Activated CD4-positive, alpha-beta T cell treated with anti-CD3 and anti-CD28 coated beads for 1 hour (primary cell): ENCODE results near the gene FTCDNL1.

ENCODE experiments used
- DNase-seq: peaks from one replicate; pipeline ENCODE4 v3.0.0-alpha.2; 2020

The FTCDNL1 gene

DNA sequence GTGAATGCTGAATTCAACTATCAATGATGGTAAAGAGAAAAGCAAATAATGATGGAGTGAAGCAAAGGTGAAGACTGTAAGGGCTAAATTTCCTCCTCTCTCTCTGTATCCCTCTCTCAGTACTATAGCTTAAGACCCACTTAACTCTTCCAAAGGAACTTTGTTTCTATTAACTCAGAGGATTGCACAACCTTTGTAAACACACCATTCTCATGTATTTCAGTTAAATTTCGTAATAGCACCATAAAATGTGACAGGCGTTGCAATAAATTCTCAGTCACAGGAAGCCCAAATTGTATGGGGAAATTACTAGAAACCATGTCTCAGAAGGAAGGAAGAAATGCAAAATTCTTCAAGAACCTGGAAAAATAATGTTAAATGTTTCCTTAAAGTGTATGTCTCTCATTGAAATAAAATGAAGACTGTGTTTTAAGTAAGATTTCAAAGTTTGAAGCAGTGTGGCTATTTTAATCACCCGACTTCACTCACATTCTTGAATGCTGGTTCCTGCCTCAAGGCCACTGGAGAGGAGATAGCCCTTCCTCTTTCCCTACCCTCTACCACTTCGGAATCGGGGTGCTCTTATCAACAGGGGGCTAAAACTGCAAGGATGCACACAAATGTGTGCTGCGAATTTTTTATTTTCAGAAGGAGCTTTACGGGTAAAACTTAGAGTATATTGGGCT is 112.1 kb downstream of the FTCDNL1 start:
- DNase-seq: no peak

DNA sequence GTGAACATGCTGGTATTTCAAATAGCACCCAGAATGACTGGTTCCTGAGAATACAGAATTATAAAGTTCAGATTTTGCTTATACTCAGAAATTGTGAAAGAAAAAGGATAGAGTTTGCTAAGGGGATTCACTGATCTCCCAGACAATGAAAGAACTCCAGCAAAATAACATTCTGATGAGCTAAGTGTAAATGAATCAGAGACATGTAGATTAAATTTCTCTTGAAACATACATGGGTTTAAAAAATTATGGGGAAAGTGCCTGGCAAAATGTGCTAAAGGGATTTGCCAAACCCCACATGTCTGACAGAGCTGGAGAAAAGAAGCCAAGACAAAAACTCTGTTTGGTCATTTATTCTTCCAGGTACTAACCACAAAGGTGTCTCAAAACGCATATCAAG is 116.3 kb downstream of the FTCDNL1 start:
- DNase-seq: no peak

DNA sequence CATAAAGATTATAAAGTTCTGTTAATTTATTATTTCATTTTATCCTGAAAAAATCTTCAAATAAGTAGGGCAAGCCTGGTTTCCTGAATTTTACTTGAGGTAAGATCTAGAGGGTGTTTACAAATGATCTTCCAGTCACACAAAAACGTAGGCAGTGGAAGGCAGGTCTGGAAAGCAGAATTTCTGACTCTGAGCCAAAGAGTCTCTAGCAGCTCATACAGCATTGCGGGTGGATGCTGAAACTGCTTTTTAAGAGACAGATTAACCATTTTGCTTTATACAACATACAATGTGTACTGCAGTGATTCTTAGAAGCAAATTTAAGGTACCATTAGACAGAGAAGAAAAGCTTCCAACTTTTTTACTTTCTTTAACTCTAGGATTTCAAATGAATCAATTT is 117.0 kb downstream of the FTCDNL1 start:
- DNase-seq: no peak

DNA sequence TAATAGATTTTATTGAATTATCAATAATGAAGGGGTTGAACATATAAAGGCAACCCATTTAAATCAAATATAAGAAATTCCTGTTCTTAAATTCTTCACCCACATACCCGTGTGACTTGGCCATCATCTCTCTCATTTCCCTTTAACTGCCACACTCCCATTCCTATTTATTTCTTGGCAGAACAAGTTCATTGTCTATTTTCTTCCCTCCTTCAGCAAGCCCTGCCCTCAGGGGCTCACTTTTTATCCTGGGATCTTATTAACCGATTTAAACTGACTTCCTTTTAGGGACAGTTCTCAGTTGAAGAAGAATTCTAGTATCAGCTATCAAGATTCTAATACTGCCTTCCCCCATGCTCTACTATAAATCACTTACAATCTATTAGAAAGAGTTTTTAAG is 123.2 kb downstream of the FTCDNL1 start:
- no peak for DNase-seq

DNA sequence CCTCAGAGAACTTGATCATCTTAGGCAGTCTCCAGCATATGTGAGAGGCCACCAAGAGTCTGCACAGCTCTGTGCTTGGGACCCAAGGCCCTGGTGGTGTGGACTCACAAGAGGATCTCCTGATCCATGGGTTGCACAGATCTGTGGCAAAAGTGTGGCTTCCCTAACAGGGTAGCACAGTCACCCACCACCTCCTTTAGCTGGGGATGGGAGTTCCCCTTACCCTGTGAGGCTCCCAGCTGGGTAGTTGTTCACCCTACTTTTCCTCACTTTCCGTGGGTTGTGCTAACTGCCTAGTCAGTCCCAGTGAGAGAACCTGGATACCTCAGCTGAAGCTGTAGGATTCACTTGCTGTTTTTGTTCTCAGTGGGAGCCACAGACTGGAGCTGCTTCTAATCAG is 123.7 kb downstream of the FTCDNL1 start:
- no peak for DNase-seq

DNA sequence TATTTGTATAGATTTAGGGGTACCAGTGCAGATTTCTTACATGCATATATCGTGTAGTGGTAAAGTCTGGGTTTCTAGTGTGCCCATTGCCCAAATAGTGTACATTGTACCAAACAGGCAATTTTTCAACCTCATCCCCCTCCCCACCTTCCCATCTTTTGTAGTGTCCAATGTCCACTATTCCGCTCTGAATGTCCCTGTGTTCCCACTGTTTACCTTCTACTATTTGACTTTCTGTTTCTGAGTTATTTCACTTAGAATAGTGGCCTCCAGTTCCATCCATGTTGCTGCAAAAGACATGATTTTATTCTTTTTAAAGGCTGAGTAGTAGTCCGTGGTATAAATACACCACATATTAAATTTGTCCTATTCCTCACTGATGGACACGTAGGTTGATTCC is 132.9 kb downstream of the FTCDNL1 start:
- no peak for DNase-seq

DNA sequence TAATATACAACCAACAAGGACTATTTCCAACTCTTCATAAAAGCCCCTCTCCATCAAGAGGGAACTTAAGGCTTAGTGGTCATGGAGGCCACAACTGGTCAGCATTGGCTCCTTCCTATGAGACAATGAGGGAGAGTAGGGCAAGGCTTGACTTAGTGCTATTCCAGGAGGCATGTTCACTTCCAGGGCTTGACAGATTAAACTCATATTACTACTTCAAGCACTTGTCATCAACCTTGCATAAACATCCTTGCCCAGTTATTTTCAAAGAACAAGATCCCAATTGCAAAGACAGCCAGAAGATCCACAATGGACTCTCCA is 133.4 kb downstream of the FTCDNL1 start:
- no peak for DNase-seq

DNA sequence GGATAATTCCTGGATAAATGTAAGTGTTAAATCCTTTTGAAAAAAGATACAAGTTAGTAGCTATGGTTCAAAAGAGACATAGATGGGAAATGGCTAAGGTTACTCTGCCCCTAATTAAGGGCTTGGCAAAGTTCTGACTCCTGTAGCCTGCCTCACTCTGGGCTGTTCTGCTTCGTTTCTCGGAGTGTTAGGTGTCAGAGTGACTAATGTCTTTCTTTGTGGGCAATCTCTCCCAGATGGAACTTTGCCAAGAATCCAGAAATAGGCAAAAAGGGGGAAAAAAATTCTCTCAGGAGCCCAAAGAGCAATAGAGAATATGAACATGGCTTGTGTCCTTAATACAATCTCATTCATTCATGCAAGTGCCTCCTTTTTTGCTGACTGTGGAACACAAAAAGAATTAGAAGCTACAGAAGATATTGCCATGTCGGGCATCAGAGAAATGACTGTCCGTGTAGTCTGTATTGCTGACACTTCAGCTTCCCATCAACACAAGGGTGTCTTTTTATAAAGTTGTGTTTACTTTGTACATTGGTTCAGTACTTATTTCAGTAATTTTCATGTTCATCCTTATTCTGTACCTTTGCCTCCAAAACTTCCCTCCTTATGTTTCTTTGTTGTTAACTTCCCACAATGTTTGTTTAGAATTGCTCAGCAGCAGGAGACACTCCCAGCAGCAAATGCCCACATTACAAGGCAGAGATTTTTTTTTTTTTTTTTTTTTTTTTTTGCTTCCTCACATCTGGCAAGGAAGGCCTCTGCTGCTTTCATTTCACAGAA is 134.0 kb downstream of the FTCDNL1 start:
- no peak for DNase-seq

DNA sequence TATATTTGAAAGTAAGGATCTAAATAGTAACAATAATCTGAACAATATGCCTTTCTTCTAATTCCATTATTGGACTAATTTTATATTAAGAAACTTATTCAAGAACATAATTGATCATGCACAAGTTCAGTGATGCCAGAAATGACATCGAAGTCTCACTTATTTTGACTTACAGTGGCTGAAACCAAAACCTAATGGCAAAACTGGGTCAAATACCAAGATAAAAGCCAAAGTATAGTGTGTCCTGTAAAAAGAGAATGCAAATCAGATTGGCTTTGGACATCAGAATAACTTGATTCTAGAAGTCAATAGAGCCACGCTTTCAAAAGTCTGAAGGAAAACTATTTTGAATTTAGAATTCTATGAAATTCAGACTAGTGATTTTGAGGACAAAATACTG is 137.2 kb downstream of the FTCDNL1 start:
- DNase-seq: no peak

DNA sequence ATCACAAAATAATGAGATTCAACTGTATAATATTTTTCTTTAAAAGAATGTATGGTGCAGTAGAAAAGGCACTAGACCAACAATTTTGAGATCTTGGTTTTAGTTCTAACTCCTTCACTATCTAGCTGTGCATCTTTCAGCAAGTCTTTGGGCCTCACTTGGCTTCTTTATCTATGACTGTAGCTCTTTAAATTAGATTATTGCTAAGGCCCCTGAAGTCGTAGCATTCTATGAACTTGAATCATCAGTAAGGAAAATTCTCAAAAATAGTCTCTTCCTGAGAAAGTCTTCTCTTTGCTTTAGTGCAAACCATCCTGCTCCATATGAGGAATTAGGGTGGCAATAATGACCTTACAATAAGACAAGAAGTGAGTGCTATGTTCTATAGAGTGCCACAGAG is 140.4 kb downstream of the FTCDNL1 start:
- no peak for DNase-seq
